A673 (cell line): ENCODE results near the gene TMPRSS2. TPM values are rescaled to one million over a fixed set of nuclear protein-coding genes. Genes with fewer than 3 reads are reported as not detected.
"Not testable (repeated sequence)": the region's sequence is repeated elsewhere in the genome, so short reads cannot be mapped to it uniquely, and the experiment has no call there.

Experiments used
- BruUV-seq: library from RNA; stranded (reverse); fragments of 400-500 nt; replicated peaks from 2 replicates; lab custom pipeline; 2021; lab: Mats Ljungman, UMichigan
- CTCF ChIA-PET: fragments of 300-600 bp; sonication (Branson Sonifier 250); formaldehyde crosslinking; loops from one replicate; lab custom pipeline; 2022; ENCODE audit warnings: antibody characterized with exemption; lab: Charles Lee
- POLR2A ChIA-PET: fragments of 300-600 bp; sonication (Branson Sonifier 250); formaldehyde crosslinking; loops from one replicate; lab custom pipeline; 2022; ENCODE audit warnings: antibody characterized with exemption; ENCODE audit not compliant: low non-redundant PET; lab: Charles Lee
- DNase-seq: peaks from one replicate; pipeline ENCODE4 v3.0.0-alpha.2; 2015; ENCODE audit warnings: low spot score
- H3K27ac ChIP-seq: fragments of 200-600 bp; sonication (generic); 2 replicates; pipeline ENCODE4 v1.5.1; 2016; ENCODE audit warnings: mixed run types, low read depth, mild to moderate bottlenecking, mixed read lengths, antibody characterized with exemption, low read length; ENCODE audit not compliant: poor library complexity, severe bottlenecking
- H3K27me3 ChIP-seq: fragments of 200-600 bp; sonication (generic); replicated peaks from 2 replicates; pipeline ENCODE4 v1.6.1; 2017; ENCODE audit warnings: mixed run types, low read depth, mild to moderate bottlenecking, mixed read lengths, antibody characterized with exemption, low read length; ENCODE audit not compliant: insufficient read depth, poor library complexity
- H3K36me3 ChIP-seq: fragments of 200-600 bp; sonication (generic); 2 replicates; pipeline ENCODE4 v1.6.1; 2016; ENCODE audit warnings: mixed run types, mild to moderate bottlenecking, mixed read lengths, antibody characterized with exemption, low read length; ENCODE audit not compliant: insufficient read depth, poor library complexity, severe bottlenecking
- H3K4me1 ChIP-seq: fragments of 200-600 bp; sonication (generic); 2 replicates; pipeline ENCODE4 v1.6.1; 2017; ENCODE audit warnings: mixed run types, mild to moderate bottlenecking, mixed read lengths, antibody characterized with exemption, low read length; ENCODE audit not compliant: insufficient read depth, poor library complexity, severe bottlenecking
- H3K4me3 ChIP-seq: fragments of 200-600 bp; sonication (generic); 2 replicates; pipeline ENCODE4 v1.5.1; 2016; ENCODE audit warnings: low read depth, mixed run types, mild to moderate bottlenecking, mixed read lengths, low read length; ENCODE audit not compliant: poor library complexity, severe bottlenecking
- H3K9me3 ChIP-seq: fragments of 200-600 bp; sonication (generic); 2 replicates; pipeline ENCODE4 v1.6.1; 2016; ENCODE audit warnings: mixed run types, low read depth, mild to moderate bottlenecking, mixed read lengths, antibody characterized with exemption, low read length; ENCODE audit not compliant: poor library complexity, severe bottlenecking
- EZH2 ChIP-seq: fragments of 200-600 bp; sonication (generic); IDR thresholded peaks from 2 replicates; pipeline ENCODE4 v1.6.1; 2017; ENCODE audit warnings: borderline replicate concordance, low read depth, mild to moderate bottlenecking, mixed read lengths, antibody characterized with exemption, low read length; ENCODE audit not compliant: poor library complexity, severe bottlenecking
- intact Hi-C: fragments of 100-400 bp; cut with micrococcal nuclease; formaldehyde crosslinking; loops from one replicate; pipeline ENCODE4 v1.10.0; 2022; ENCODE audit not compliant: unreplicated experiment
- total RNA-seq: library from RNA; stranded (reverse); gene quantifications from 2 replicates; pipeline ENCODE4 v1.2.3, GENCODE V29; 2021
- TF ChIP-seq, protein P1 (sequence below): fragments of 300-800, 200-600 bp; sonication (generic); conservative IDR thresholded peaks from 2 replicates; pipeline ENCODE4 v1.5.1; 2017; ENCODE audit warnings: low read depth, mild to moderate bottlenecking, antibody characterized with exemption, low read length, moderate library complexity, mixed read lengths

TMPRSS2 gene
- total RNA-seq, 1 experiment from 2014 or later, result not detected

DNA sequence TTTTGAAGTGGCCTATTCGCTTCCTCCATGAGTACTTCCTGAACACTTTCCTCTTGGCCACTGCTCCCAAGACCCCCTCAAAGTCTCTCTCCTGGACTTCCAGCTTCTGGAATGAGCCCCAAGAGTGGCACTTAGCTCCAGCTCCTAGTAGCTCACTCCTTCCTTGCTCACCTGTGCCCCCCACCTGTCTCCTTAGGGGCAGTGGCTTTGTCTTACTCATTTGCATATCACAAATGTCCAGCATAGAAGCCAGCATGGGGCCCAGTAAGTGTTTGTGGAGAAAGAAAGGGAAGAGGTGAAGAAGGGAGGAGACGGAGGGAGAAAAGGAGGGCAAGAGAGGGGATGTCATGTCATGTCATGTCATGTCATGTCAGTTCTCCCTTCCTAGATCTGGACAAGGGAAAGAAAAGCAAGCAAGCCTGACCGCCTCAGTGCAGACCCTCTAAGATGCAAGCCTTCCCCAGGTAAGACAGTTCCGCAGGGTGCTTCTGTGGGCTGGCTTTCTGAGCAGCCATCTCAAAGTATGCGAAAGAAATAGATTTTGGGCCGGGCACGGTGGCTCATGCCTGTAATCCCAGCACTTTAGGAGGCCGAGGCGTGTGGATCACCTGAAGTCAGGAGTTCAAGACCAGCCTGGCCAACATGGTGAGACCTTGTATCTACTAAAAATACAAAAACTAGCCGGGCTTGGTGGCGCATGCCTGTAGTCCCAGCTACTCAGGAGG is 88.8 kb downstream of the TMPRSS2 start:
- H3K4me3 ChIP-seq, result no peak overlapping the region
- DNase-seq, result no peak
- no peaks in the 10 kb centered on the region for H3K36me3 ChIP-seq
- intact Hi-C loops, result no loop called here
- TF ChIP-seq, protein P1, sequence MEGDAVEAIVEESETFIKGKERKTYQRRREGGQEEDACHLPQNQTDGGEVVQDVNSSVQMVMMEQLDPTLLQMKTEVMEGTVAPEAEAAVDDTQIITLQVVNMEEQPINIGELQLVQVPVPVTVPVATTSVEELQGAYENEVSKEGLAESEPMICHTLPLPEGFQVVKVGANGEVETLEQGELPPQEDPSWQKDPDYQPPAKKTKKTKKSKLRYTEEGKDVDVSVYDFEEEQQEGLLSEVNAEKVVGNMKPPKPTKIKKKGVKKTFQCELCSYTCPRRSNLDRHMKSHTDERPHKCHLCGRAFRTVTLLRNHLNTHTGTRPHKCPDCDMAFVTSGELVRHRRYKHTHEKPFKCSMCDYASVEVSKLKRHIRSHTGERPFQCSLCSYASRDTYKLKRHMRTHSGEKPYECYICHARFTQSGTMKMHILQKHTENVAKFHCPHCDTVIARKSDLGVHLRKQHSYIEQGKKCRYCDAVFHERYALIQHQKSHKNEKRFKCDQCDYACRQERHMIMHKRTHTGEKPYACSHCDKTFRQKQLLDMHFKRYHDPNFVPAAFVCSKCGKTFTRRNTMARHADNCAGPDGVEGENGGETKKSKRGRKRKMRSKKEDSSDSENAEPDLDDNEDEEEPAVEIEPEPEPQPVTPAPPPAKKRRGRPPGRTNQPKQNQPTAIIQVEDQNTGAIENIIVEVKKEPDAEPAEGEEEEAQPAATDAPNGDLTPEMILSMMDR, result no peak
- no peak for TF ChIP-seq EZH2
- no peaks in the 10 kb centered on the region for H3K27me3 ChIP-seq
- no peaks in the 10 kb centered on the region for H3K4me1 ChIP-seq
- ChIA-PET CTCF (no interaction called here), POLR2A (no interaction called here)
- no TSS peak for BruUV-seq
- H3K27ac ChIP-seq, result no peak overlapping the region
- H3K9me3 ChIP-seq, result no peaks in the 10 kb centered on the region

DNA sequence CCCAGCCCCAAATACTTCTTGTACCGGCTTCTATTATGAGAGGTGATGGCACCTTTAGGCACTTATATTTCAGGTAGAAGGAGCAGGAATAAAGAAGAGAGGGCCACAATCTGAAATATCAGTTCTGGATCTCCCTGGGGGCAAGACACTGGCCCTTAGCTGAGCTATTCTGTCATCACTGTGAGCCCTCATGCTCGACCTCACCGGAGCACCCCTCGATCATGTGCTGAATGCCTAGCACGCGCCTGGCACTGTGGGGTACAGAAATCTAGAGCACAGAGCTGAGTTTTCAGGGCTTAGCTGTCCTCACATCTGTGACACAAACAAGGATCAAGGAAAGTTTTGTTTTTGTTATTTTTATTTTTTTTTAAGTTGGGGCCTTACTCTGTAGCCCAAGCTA is 89.6 kb downstream of the TMPRSS2 start:
- Histone ChIP-seq H3K9me3 (no peaks in the 10 kb centered on the region), H3K4me3 (no peak overlapping the region), H3K4me1 (no peaks in the 10 kb centered on the region), H3K27me3 (no peaks in the 10 kb centered on the region), H3K27ac (no peak overlapping the region), H3K36me3 (no peaks in the 10 kb centered on the region)
- intact Hi-C loops, result no loop called here
- CTCF ChIA-PET, result no interaction called here
- no peak for DNase-seq
- POLR2A ChIA-PET, result no interaction called here
- no TSS peak for BruUV-seq
- no peak for TF ChIP-seq EZH2
- TF ChIP-seq, protein P1, result no peak

DNA sequence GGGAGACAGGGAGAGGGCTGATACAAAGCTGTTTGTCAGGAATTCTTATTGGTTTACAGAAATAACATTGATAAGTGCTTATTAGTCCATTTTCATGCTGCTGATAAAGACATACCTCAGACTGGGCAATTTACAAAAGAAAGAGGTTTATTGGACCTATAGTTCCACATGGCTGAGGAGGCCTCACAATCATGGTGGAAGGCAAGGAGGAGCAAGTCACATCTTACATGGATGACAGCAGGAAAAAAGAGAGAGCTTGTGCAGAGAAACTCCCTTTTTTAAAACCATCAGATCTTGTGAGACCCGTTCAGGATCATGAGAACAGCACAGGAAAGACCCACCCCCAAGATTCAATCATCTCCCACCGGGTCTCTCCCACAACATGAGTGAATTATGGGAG is 90.5 kb downstream of the TMPRSS2 start:
- H3K36me3 ChIP-seq, DNase-seq, intact Hi-C loops, H3K9me3 ChIP-seq, H3K27ac ChIP-seq, H3K4me1 ChIP-seq, BruUV-seq, H3K4me3 ChIP-seq, POLR2A ChIA-PET, CTCF ChIA-PET, H3K27me3 ChIP-seq: not testable (repeated sequence)

Other genes with a start within 250 kb of the TMPRSS2 start
- not detected in 2 replicates for gene FAM3B, start 191.4 kb downstream of the TMPRSS2 start, total RNA-seq
- gene MX2, start 146.1 kb downstream of the TMPRSS2 start, total RNA-seq, result not detected in 2 replicates
- 1.2 and 1.7 TPM in 2 replicates for gene MX1, start 81.9 kb downstream of the TMPRSS2 start, total RNA-seq